Neuronal stem cell (in vitro differentiated cells): Measurements from ENCODE around the gene LIN7A.

Experiments
- DNase-seq: peaks from one replicate; pipeline ENCODE4 v3.0.0-alpha.2; 2013; ENCODE audit warnings: low spot score
- H2AFZ ChIP-seq: one replicate; pipeline ENCODE4 v1.6.1; 2013; ENCODE audit warnings: mild to moderate bottlenecking, low read length, inconsistent platforms
- H2AK5ac ChIP-seq: 2 replicates; pipeline ENCODE4 v1.6.1; 2013; ENCODE audit warnings: low read depth, mild to moderate bottlenecking, inconsistent platforms, low read length, moderate library complexity, mixed read lengths
- H2BK120ac ChIP-seq: 2 replicates; pipeline ENCODE4 v1.6.1; 2013; ENCODE audit warnings: low read depth, mild to moderate bottlenecking, inconsistent platforms, low read length, moderate library complexity, mixed read lengths
- H2BK12ac ChIP-seq: one replicate; pipeline ENCODE4 v1.6.1; 2013; ENCODE audit warnings: low read length, inconsistent platforms
- H2BK15ac ChIP-seq: 2 replicates; pipeline ENCODE4 v1.6.1; 2013; ENCODE audit warnings: mild to moderate bottlenecking, low read length, inconsistent platforms, mixed read lengths
- H2BK5ac ChIP-seq: one replicate; pipeline ENCODE4 v1.6.1; 2013; ENCODE audit warnings: inconsistent platforms, mild to moderate bottlenecking, low read length, moderate library complexity
- H3K14ac ChIP-seq: one replicate; pipeline ENCODE4 v1.6.1; 2013; ENCODE audit warnings: low read length, inconsistent platforms
- H3K18ac ChIP-seq: 2 replicates; pipeline ENCODE4 v1.6.1; 2013; ENCODE audit warnings: low read length, inconsistent platforms
- H3K23ac ChIP-seq: 2 replicates; pipeline ENCODE4 v1.6.1; 2013; ENCODE audit warnings: low read depth, mild to moderate bottlenecking, mixed read lengths, low read length, inconsistent platforms; ENCODE audit not compliant: poor library complexity
- H3K27ac ChIP-seq: replicated peaks from 3 replicates; pipeline ENCODE4 v1.5.1; 2013; ENCODE audit warnings: low read length, inconsistent platforms
- H3K27me3 ChIP-seq, 3 experiments: 2 replicates each; pipeline ENCODE4 v1.6.1; 2013; ENCODE audit warnings: low read length in 3 of 3, mild to moderate bottlenecking in 2 of 3, inconsistent platforms in 1 of 3, low read depth in 1 of 3, mixed read lengths in 1 of 3, moderate library complexity in 1 of 3; ENCODE audit not compliant: control insufficient read depth in 3 of 3, insufficient read depth in 3 of 3
- H3K36me3 ChIP-seq, 2 donors: replicated peaks in 1 of 2; 2 replicates each; pipeline ENCODE4 v1.6.1; 2013; ENCODE audit warnings: low read length in 2 of 2; ENCODE audit not compliant: control insufficient read depth in 2 of 2, insufficient read depth in 2 of 2
- H3K4ac ChIP-seq: 2 replicates; pipeline ENCODE4 v1.6.1; 2013; ENCODE audit warnings: inconsistent platforms, mild to moderate bottlenecking, low read length, moderate library complexity
- H3K4me1 ChIP-seq, 2 donors: 1 replicate in 1 of 2; 2 replicates in 1 of 2; pipeline ENCODE4 v1.6.1; 2013; ENCODE audit warnings: low read length in 2 of 2, low read depth in 1 of 2; ENCODE audit not compliant: control insufficient read depth in 2 of 2, insufficient read depth in 1 of 2
- H3K4me2 ChIP-seq: one replicate; pipeline ENCODE4 v1.6.1; 2013; ENCODE audit warnings: mild to moderate bottlenecking, low read length, inconsistent platforms; ENCODE audit not compliant: insufficient read depth, poor library complexity, severe bottlenecking
- H3K4me3 ChIP-seq, 2 donors: 2 replicates each; pipeline ENCODE4 v1.5.1; 2013; ENCODE audit warnings: low read length in 2 of 2, mild to moderate bottlenecking in 2 of 2, inconsistent platforms in 1 of 2, moderate library complexity in 1 of 2
- H3K79me1 ChIP-seq: one replicate; pipeline ENCODE4 v1.6.1; 2013; ENCODE audit warnings: low read depth, mild to moderate bottlenecking, inconsistent platforms, low read length, moderate library complexity
- H3K9ac ChIP-seq: one replicate; pipeline ENCODE4 v1.6.1; 2013; ENCODE audit warnings: mild to moderate bottlenecking, low read depth, low read length, inconsistent platforms; ENCODE audit not compliant: poor library complexity
- H3K9me3 ChIP-seq, 2 donors: replicated peaks in 1 of 2; 2 replicates each; pipeline versions ENCODE3 to v1.6.1; 2013; ENCODE audit warnings: low read length in 2 of 2, mild to moderate bottlenecking in 2 of 2, inconsistent platforms in 1 of 2, low read depth in 1 of 2, mixed read lengths in 1 of 2, moderate library complexity in 1 of 2; ENCODE audit not compliant: control insufficient read depth in 2 of 2, insufficient read depth in 1 of 2
- H4K8ac ChIP-seq: one replicate; pipeline ENCODE4 v1.6.1; 2013; ENCODE audit warnings: low read depth, mild to moderate bottlenecking, inconsistent platforms, low read length, moderate library complexity
- H4K91ac ChIP-seq: one replicate; pipeline ENCODE4 v1.6.1; 2013; ENCODE audit warnings: low read length, low read depth, mild to moderate bottlenecking, inconsistent platforms; ENCODE audit not compliant: poor library complexity
- WGBS, 2 donors: extraction: QIAGEN DNeasy Blood & Tissue Kit; methylation state at CpG; one replicate each; pipeline ENCODE4 v1.1.7; 2013; ENCODE audit warnings: missing lambda C conversion rate in 2 of 2, mixed read lengths in 1 of 2; ENCODE audit not compliant: insufficient read length in 2 of 2, insufficient replicate concordance in 1 of 2; ENCODE audit errors: extremely low coverage in 2 of 2; 5-methylcytosine and 5-hydroxymethylcytosine counted together

The LIN7A gene

DNA sequence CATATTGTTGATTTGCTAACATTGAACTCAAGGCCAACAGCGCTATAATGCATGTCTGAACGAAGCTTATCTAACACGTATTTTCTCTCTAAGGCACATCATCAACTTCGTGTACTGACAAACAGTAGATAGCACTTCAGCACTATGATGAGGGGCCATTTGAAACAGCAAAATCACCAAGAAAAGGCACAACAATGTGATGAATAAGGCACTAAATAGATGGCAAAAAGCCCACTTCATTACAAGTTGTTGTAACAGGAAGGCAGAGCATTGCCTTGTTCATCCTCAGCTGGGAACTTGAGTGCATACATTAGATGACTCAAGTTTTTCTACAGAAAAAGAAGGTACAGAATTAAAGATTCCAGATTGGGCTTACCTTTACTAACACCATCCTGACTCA, 75.2 kb downstream of the LIN7A start:
- H2BK5ac ChIP-seq = no peak overlapping the region
- no peak for DNase-seq
- H3K4me3 ChIP-seq = no peak overlapping the region
- H2BK15ac ChIP-seq = no peak overlapping the region
- no peak overlapping the region for H3K4ac ChIP-seq
- no peak overlapping the region for H3K27ac ChIP-seq
- no peak overlapping the region for H4K8ac ChIP-seq
- H3K4me1 ChIP-seq = peaks cover 0 to 2% of the 10 kb centered on the region in 2 donors
- no peaks in the 10 kb centered on the region for H3K9me3 ChIP-seq
- H2AK5ac ChIP-seq = no peak overlapping the region
- no peak overlapping the region for H2BK120ac ChIP-seq
- H3K79me1 ChIP-seq = no peaks in the 10 kb centered on the region
- H3K23ac ChIP-seq = no peak overlapping the region
- no peaks in the 10 kb centered on the region for H3K36me3 ChIP-seq
- no peak overlapping the region for H3K18ac ChIP-seq
- H3K4me2 ChIP-seq = no peak overlapping the region
- no peak overlapping the region for H2AFZ ChIP-seq
- H3K27me3 ChIP-seq = no peaks in the 10 kb centered on the region
- WGBS, 2 donors = no CpG with 5 or more reads among the region's 4 CpGs
- no peak overlapping the region for H3K14ac ChIP-seq
- H4K91ac ChIP-seq = no peak overlapping the region
- no peak overlapping the region for H3K9ac ChIP-seq
- no peak overlapping the region for H2BK12ac ChIP-seq

DNA sequence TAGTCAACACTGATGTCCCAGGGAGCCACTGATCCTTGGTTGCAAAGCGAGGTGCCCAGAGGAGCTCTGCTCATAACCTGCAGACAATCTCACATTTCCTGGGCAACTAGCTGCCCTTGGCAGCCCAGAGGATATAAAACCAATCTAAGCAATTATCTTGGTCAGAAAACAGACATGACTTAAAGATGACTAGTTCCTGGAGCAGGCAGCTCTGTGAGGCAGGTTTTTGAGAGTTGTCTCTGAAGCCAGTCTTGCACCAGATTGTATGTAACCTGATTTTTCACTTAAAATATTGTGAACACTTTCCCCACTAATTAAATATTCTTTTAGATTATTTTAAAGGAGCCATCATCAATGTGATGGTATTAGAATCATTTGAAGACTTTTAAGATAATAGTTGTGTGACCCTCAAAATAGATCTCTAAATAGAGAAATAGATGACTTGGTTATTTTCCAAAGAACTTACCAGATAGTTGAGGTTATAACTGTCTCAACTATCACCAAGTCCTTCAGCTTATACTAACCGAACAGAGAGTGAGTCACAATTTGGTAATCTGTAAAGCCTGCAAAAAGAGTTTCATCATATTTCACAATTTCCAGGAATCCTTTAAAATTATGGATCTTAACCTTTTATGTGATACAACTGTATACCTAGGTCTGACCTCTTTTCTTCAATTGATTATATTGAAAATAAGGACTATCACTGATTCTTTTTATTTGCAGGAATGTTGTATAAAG, 75.9 kb downstream of the LIN7A start:
- Histone ChIP-seq H3K27me3 (no peaks in the 10 kb centered on the region), H3K4me2 (no peak overlapping the region), H2AK5ac (no peak overlapping the region), H3K9ac (no peak overlapping the region), H3K4ac (no peak overlapping the region), H2BK12ac (no peak overlapping the region), H3K4me1 (peaks cover 0 to 2% of the 10 kb centered on the region in 2 donors), H3K9me3 (no peaks in the 10 kb centered on the region), H3K36me3 (no peaks in the 10 kb centered on the region), H3K79me1 (no peaks in the 10 kb centered on the region), H3K18ac (no peak overlapping the region), H3K14ac (no peak overlapping the region), H2BK15ac (no peak overlapping the region), H2AFZ (no peak overlapping the region), H4K91ac (no peak overlapping the region), H3K23ac (no peak overlapping the region), H4K8ac (no peak overlapping the region), H2BK120ac (no peak overlapping the region), H3K27ac (no peak overlapping the region), H2BK5ac (no peak overlapping the region), H3K4me3 (no peak overlapping the region)
- WGBS, 2 donors = no CpG with 5 or more reads among the region's 2 CpGs
- no peak for DNase-seq

DNA sequence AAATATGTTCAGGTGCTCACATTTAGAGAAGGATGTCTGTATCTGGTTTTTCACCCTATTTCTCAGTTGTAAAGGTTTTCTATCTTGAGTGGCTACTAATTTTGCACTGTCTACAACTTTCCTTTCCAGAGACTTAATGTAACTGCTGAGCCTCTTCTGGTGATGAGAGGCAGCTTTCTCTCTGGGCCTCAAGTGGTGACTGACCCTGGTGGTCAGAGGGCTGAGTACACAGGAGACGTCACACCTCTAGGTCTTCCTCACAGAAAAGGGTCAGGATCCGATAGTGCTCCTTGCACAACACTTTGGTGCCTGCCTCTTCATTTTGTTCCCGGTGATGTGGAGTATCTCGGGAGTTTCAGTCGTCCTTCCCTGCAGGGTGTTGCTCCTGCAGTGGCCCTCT, 76.8 kb downstream of the LIN7A start:
- no peak overlapping the region for H3K18ac ChIP-seq
- no peak overlapping the region for H3K4ac ChIP-seq
- no peak overlapping the region for H3K4me3 ChIP-seq

DNA sequence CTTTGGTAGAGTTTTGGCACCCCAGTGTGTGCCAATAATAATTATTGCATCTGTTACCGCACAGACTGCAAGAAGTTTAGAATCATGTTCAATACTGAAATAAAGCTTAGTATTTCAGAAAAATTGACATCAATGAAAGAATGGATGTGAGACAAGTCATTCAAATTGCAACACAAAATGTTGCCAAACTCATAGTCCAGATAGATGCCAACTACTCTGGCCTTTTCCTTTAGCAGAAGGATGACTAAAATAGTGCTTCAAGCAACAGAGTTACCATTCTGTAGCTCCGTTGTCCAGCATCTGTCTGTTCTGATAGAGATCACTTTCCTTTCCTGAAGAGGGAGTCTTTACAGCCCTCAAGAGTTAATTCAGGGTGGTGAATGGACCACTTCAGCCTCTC, 77.5 kb downstream of the LIN7A start:
- H4K8ac ChIP-seq = no peak overlapping the region
- no peak overlapping the region for H2BK15ac ChIP-seq
- no peak overlapping the region for H4K91ac ChIP-seq
- H2BK12ac ChIP-seq = no peak overlapping the region
- H3K27me3 ChIP-seq = no peaks in the 10 kb centered on the region
- H3K14ac ChIP-seq = no peak overlapping the region
- H3K36me3 ChIP-seq = no peaks in the 10 kb centered on the region
- peaks cover 0 to 2% of the 10 kb centered on the region in 2 donors for H3K4me1 ChIP-seq
- no peak overlapping the region for H3K18ac ChIP-seq
- no peak for DNase-seq
- no peak overlapping the region for H3K27ac ChIP-seq
- H3K9me3 ChIP-seq = no peaks in the 10 kb centered on the region
- H2BK120ac ChIP-seq = no peak overlapping the region
- no peak overlapping the region for H3K23ac ChIP-seq
- H2AFZ ChIP-seq = no peak overlapping the region
- no peak overlapping the region for H3K4me2 ChIP-seq
- H3K4me3 ChIP-seq = no peak overlapping the region
- no peak overlapping the region for H2AK5ac ChIP-seq
- no CpG with 5 or more reads among the region's 2 CpGs for WGBS, 2 donors
- no peak overlapping the region for H3K4ac ChIP-seq
- no peaks in the 10 kb centered on the region for H3K79me1 ChIP-seq
- H2BK5ac ChIP-seq = no peak overlapping the region
- H3K9ac ChIP-seq = no peak overlapping the region

More for the DNA sequence above, 76.8 kb downstream of the LIN7A start:
- Histone ChIP-seq H3K9me3 (no peaks in the 10 kb centered on the region), H2BK120ac (no peak overlapping the region), H4K8ac (no peak overlapping the region), H3K36me3 (no peaks in the 10 kb centered on the region), H3K14ac (no peak overlapping the region), H3K27me3 (no peaks in the 10 kb centered on the region), H3K9ac (no peak overlapping the region), H4K91ac (no peak overlapping the region), H3K23ac (no peak overlapping the region), H3K27ac (no peak overlapping the region), H3K4me2 (no peak overlapping the region), H3K4me1 (peaks cover 0 to 2% of the 10 kb centered on the region in 2 donors), H2AK5ac (no peak overlapping the region), H2AFZ (no peak overlapping the region), H2BK15ac (no peak overlapping the region), H2BK5ac (no peak overlapping the region), H3K79me1 (no peaks in the 10 kb centered on the region), H2BK12ac (no peak overlapping the region)
- WGBS, 2 donors = no CpG with 5 or more reads among the region's 5 CpGs
- no peak for DNase-seq
